H1 (cell line): ENCODE data around the gene APBA3. TPM values are rescaled to one million over a fixed set of nuclear protein-coding genes. Genes with fewer than 3 reads are reported as not detected.

Experiments used
- CTCF ChIA-PET: fragments of 300-600 bp; sonication (Branson Sonifier 250); formaldehyde crosslinking; loops from one replicate; lab custom pipeline; 2021; ENCODE audit not compliant: partially characterized antibody; lab: Charles Lee
- POLR2A ChIA-PET: fragments of 300-600 bp; sonication (Branson Sonifier 250); formaldehyde crosslinking; loops from one replicate; lab custom pipeline; 2021; ENCODE audit warnings: inconsistent platforms; ENCODE audit not compliant: partially characterized antibody; lab: Charles Lee
- DNase-seq, 2 experiments: peaks; one replicate each; pipeline versions ENCODE4 v3.0.0 to v3.0.0-alpha.2; 2010 to 2022; ENCODE audit warnings: low spot score in 2 of 2, low read depth in 1 of 2, mixed read lengths in 1 of 2
- FAIRE-seq: peaks from 2 replicates; lab custom pipeline; 2011; peaks lifted over from hg19 to GRCh38; lab: Jason Lieb, UNC
- H2AFZ ChIP-seq: 2 replicates; pipeline ENCODE4 v1.8.1; 2012; ENCODE audit warnings: low read length, inconsistent platforms
- H2AK5ac ChIP-seq: 2 replicates; pipeline ENCODE4 v1.6.1; 2013; ENCODE audit warnings: low read depth, low read length
- H2BK120ac ChIP-seq: replicated peaks from 2 replicates; pipeline ENCODE3; 2013; ENCODE audit warnings: low read depth, low read length, inconsistent platforms
- H2BK12ac ChIP-seq: 2 replicates; pipeline ENCODE4 v1.6.1; 2013; ENCODE audit warnings: low read depth, low read length
- H2BK15ac ChIP-seq: 2 replicates; pipeline ENCODE4 v1.6.1; 2013; ENCODE audit warnings: low read length
- H2BK20ac ChIP-seq: 2 replicates; pipeline ENCODE4 v1.6.1; 2013; ENCODE audit warnings: low read length
- H2BK5ac ChIP-seq: 2 replicates; pipeline ENCODE4 v1.6.1; 2013; ENCODE audit warnings: low read depth, low read length
- H3K14ac ChIP-seq: 2 replicates; pipeline ENCODE4 v1.6.1; 2013; ENCODE audit warnings: inconsistent platforms; ENCODE audit not compliant: insufficient read length
- H3K18ac ChIP-seq: 2 replicates; pipeline ENCODE4 v1.6.1; 2013; ENCODE audit warnings: low read length; ENCODE audit errors: extremely low read depth
- H3K23ac ChIP-seq: 2 replicates; pipeline ENCODE4 v1.6.1; 2013; ENCODE audit warnings: inconsistent platforms; ENCODE audit not compliant: insufficient read length
- H3K23me2 ChIP-seq: 2 replicates; pipeline ENCODE4 v1.6.1; 2013; ENCODE audit warnings: low read depth, low read length
- H3K27ac ChIP-seq: 2 replicates; pipeline ENCODE4 v1.6.1; 2011; ENCODE audit warnings: low read depth, low read length, inconsistent platforms
- H3K27me3 ChIP-seq, 4 experiments: replicated peaks in 1 of 4; 1 replicate in 1 of 4; 2 replicates in 3 of 4; pipeline versions ENCODE4 v1.6.1 to v1.8.1; 2011 to 2013; ENCODE audit warnings: low read length in 3 of 4, mild to moderate bottlenecking in 3 of 4, inconsistent platforms in 2 of 4, mixed read lengths in 2 of 4, moderate library complexity in 1 of 4; ENCODE audit not compliant: control insufficient read depth in 3 of 4, insufficient read depth in 3 of 4; ENCODE audit errors: extremely low read depth in 1 of 4
- H3K36me3 ChIP-seq, 4 experiments: 2 replicates each; pipeline versions ENCODE4 v1.6.1 to v1.8.1; 2011 to 2013; ENCODE audit warnings: mild to moderate bottlenecking in 4 of 4, low read length in 3 of 4, moderate library complexity in 2 of 4, control low read depth in 1 of 4, inconsistent platforms in 1 of 4; ENCODE audit not compliant: insufficient read depth in 4 of 4, control insufficient read depth in 2 of 4
- H3K4ac ChIP-seq: replicated peaks from 2 replicates; pipeline ENCODE3; 2013; ENCODE audit warnings: low read length, low read depth, mixed read lengths, inconsistent platforms; ENCODE audit not compliant: insufficient read length
- H3K4me1 ChIP-seq, 4 experiments: replicated peaks in 1 of 4; 1 replicate in 1 of 4; 2 replicates in 3 of 4; pipeline versions ENCODE4 v1.6.1 to v1.8.1; 2011 to 2013; ENCODE audit warnings: low read length in 3 of 4, inconsistent platforms in 2 of 4, mixed read lengths in 1 of 4; ENCODE audit not compliant: insufficient read depth in 4 of 4, control insufficient read depth in 3 of 4
- H3K4me2 ChIP-seq, 2 experiments: 2 replicates each; pipeline versions ENCODE4 v1.6.1 to v1.8.1; 2011 to 2013; ENCODE audit warnings: low read depth in 2 of 2, low read length in 2 of 2, control low read depth in 1 of 2, inconsistent platforms in 1 of 2, mild to moderate bottlenecking in 1 of 2; ENCODE audit not compliant: insufficient read depth in 1 of 2
- H3K4me3 ChIP-seq, 4 experiments: fragments of 200-600, 300-600 bp in 1 of 4; sonication (generic), shearing (Covaris generic), sonication (Bioruptor Twin) in 1 of 4; 2 replicates each; pipeline versions ENCODE4 v1.5.1 to v1.8.1; 2011 to 2016; ENCODE audit warnings: low read length in 4 of 4, low read depth in 3 of 4, control low read depth in 2 of 4, inconsistent platforms in 2 of 4, mild to moderate bottlenecking in 2 of 4, mixed read lengths in 1 of 4, moderate library complexity in 1 of 4; ENCODE audit not compliant: insufficient read depth in 2 of 4; ENCODE audit errors: extremely low read depth in 1 of 4
- H3K56ac ChIP-seq: replicated peaks from 2 replicates; pipeline ENCODE3; 2013; ENCODE audit warnings: low read depth, mild to moderate bottlenecking, mixed read lengths, low read length, inconsistent platforms; ENCODE audit not compliant: insufficient read length
- H3K79me1 ChIP-seq: 2 replicates; pipeline ENCODE4 v1.6.1; 2013; ENCODE audit warnings: low read depth, low read length, control low read depth
- H3K79me2 ChIP-seq, 2 experiments: 2 replicates each; pipeline versions ENCODE4 v1.6.1 to v1.8.1; 2012 to 2013; ENCODE audit warnings: low read length in 2 of 2, mild to moderate bottlenecking in 2 of 2, inconsistent platforms in 1 of 2; ENCODE audit not compliant: insufficient read depth in 2 of 2, control insufficient read depth in 1 of 2
- H3K9ac ChIP-seq, 4 experiments: replicated peaks in 1 of 4; 1 replicate in 1 of 4; 2 replicates in 3 of 4; pipeline versions ENCODE4 v1.6.1 to v1.8.1; 2011 to 2013; ENCODE audit warnings: low read depth in 3 of 4, low read length in 3 of 4, control low read depth in 2 of 4, mild to moderate bottlenecking in 2 of 4, moderate library complexity in 2 of 4, inconsistent platforms in 1 of 4; ENCODE audit errors: extremely low read depth in 1 of 4
- H3K9me3 ChIP-seq, 2 experiments: 2 replicates each; pipeline versions ENCODE4 v1.6.1 to v1.8.1; 2012 to 2013; ENCODE audit warnings: mild to moderate bottlenecking in 2 of 2, moderate library complexity in 2 of 2, control low read depth in 1 of 2, inconsistent platforms in 1 of 2, low read depth in 1 of 2, low read length in 1 of 2, mixed read lengths in 1 of 2; ENCODE audit not compliant: insufficient read depth in 2 of 2
- H4K20me1 ChIP-seq, 2 experiments: replicated peaks in 1 of 2; 2 replicates each; pipeline versions ENCODE3 to v1.8.1; 2011 to 2013; ENCODE audit warnings: inconsistent platforms in 2 of 2, low read length in 2 of 2, mild to moderate bottlenecking in 1 of 2; ENCODE audit not compliant: insufficient read depth in 2 of 2, control insufficient read depth in 1 of 2
- H4K5ac ChIP-seq: 2 replicates; pipeline ENCODE4 v1.6.1; 2013; ENCODE audit warnings: low read length, low read depth, mixed read lengths, inconsistent platforms; ENCODE audit not compliant: insufficient read length
- H4K8ac ChIP-seq: 2 replicates; pipeline ENCODE4 v1.8.0; 2013; ENCODE audit warnings: mild to moderate bottlenecking, moderate library complexity, low read length, inconsistent platforms; ENCODE audit not compliant: insufficient read depth; ENCODE audit errors: extremely low read depth
- H4K91ac ChIP-seq: replicated peaks from 2 replicates; pipeline ENCODE3; 2013; ENCODE audit warnings: low read length, mixed read lengths, inconsistent platforms; ENCODE audit not compliant: insufficient read length
- KDM1A ChIP-seq: fragments of 200-600, 300-600 bp; sonication (generic); IDR thresholded peaks from 2 replicates; pipeline ENCODE4 v1.7.1; 2016; ENCODE audit warnings: mild to moderate bottlenecking, low read length, borderline replicate concordance
- SIN3A ChIP-seq, 2 experiments: IDR thresholded peaks in 1 of 2; conservative IDR thresholded peaks in 1 of 2; 2 replicates each; pipeline ENCODE4 v1.6.1; 2011 to 2012; ENCODE audit warnings: low read length in 2 of 2, improper control_type of control experiment in 1 of 2, low read depth in 1 of 2, mild to moderate bottlenecking in 1 of 2
- WGBS, 2 experiments: shearing (Covaris generic) in 1 of 2; methylation state at CpG; one replicate each; pipeline versions ENCODE4 v1.1.6 to v1.1.7; 2013 to 2015; ENCODE audit warnings: low lambda C conversion rate in 2 of 2, mixed read lengths in 2 of 2, inconsistent platforms in 1 of 2, low coverage in 1 of 2, missing lambda C conversion rate in 1 of 2; ENCODE audit not compliant: insufficient replicate concordance in 2 of 2, insufficient coverage in 1 of 2, insufficient read length in 1 of 2; ENCODE audit errors: extremely low coverage in 1 of 2, missing lambda C conversion rate in 1 of 2; 5-methylcytosine and 5-hydroxymethylcytosine counted together
- polyA plus RNA-seq, 7 experiments: library from polyadenylated mRNA; depleted of rRNA in 3 of 7; stranded (reverse) in 5 of 7; unstranded in 2 of 7; fragments of >200 nt in 5 of 7; fragments of 200-250 nt in 2 of 7; gene quantifications; 1 replicate in 5 of 7; 2 replicates in 1 of 7; 4 replicates in 1 of 7; pipeline versions ENCODE4 v1.2.1 to v1.2.3, GENCODE V29; 2011 to 2013; ENCODE audit warnings: missing spikeins in 2 of 7, mixed read lengths in 2 of 7
- total RNA-seq: library from RNA; stranded (reverse); fragmentation: NEBNext Ultra II Directional; extraction: Animal tissue kit (Norgen Biotek cat#: 25700); gene quantifications from 2 replicates; pipeline ENCODE4 v1.2.1, GENCODE V29; 2021

Gene APBA3
- total and polyA plus RNA-seq, 2 of the 8 experiments (the other 6 are each of a cell fraction or from before 2014, with no cell fraction given) = 21.4 to 36.9 TPM

DNA sequence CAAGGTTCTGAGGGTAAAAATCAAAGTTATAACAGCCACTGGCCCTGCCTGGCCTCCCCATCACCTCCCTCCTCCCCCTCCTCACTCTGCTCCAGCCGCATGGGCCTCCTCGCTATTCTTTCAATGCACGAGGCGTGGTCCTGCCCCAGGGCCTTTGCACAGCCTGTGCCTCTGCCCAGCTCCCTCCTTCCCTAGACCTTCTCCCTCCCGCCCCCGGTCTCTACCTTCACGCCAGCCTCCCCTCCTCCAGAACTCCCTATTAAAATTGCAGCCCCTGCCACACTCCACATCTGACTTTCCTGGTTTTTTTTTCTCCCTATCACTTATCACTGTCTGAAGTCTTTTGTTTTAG lies 7.2 kb upstream of the APBA3 start:
- DNase-seq = no peak

More for the DNA sequence above, 7.2 kb upstream of the APBA3 start:
- 91% methylated on average over 7 of the region's 7 CpGs; no CpG with 5 or more reads in 1 of the 2 experiments for WGBS, 2 experiments
- Histone ChIP-seq H3K14ac (no peak overlapping the region), H3K23ac (no peak overlapping the region), H3K9me3 (no peaks in the 10 kb centered on the region), H3K4me1 (peaks cover 0 to 7% (median 2%) of the 10 kb centered on the region in 4 experiments; a peak in 2 of 7 replicates), H2BK120ac (no peak overlapping the region), H2BK5ac (no peak overlapping the region), H2BK20ac (no peak overlapping the region), H3K27ac (no peak overlapping the region), H2AFZ (no peak overlapping the region), H4K20me1 (peaks cover 0 to 11% of the 10 kb centered on the region in 2 experiments), H4K5ac (no peak overlapping the region), H3K23me2 (no peaks in the 10 kb centered on the region; the same call in 1 of the 2 replicates), H2AK5ac (no peak overlapping the region), H3K9ac (no peak overlapping the region), H3K4me3 (no peak overlapping the region), H4K8ac (no peak overlapping the region), H2BK15ac (no peak overlapping the region), H3K27me3 (no peaks in the 10 kb centered on the region), H3K36me3 (peaks cover 0 to 8% (median 3%) of the 10 kb centered on the region in 4 experiments; a peak in 6 of 8 replicates), H2BK12ac (no peak overlapping the region), H3K79me1 (0 out of 2 replicates have a peak, but pooled peaks cover 3% of the 10 kb centered on the region), H3K18ac (no peak overlapping the region), H3K4me2 (no peak overlapping the region), H3K79me2 (no peaks in the 10 kb centered on the region), H3K56ac (no peak overlapping the region), H4K91ac (no peak overlapping the region), H3K4ac (no peak overlapping the region)
- POLR2A ChIA-PET = interaction anchor here (1.2 kb wide), 1 partner anchor 217 kb away, joined by 3 read pairs; the partner anchor contains the start of gene EEF2
- FAIRE-seq = no peak
- CTCF ChIA-PET = interaction anchor here (0.8 to 1.1 kb wide), 4 partner anchors 15 to 371 kb away, joined by 3 to 6 read pairs (median 4); no protein-coding TSS in a partner anchor
- TF ChIP-seq SIN3A (conservative IDR thresholded peaks at IDR 0.05 in 1 of 2, IDR thresholded peaks at IDR 0.05 in 1 of 2; ENCODE audit: low read depth in 1 of 2, low read length in 2 of 2) (no peak), KDM1A (0 out of 2 replicates have a peak, but pooled peaks have one; percentile 20)
